GM10248 (cell line): ENCODE measurements around the gene TMIGD2.
"Not testable (repeated sequence)": the region's sequence is repeated elsewhere in the genome, so short reads cannot be mapped to it uniquely, and the experiment has no call there.

Source experiments
- CTCF ChIA-PET: fragments of 300-600 bp; sonication (Branson Sonifier 250); formaldehyde crosslinking; extraction: SDS; loops from one replicate; lab custom pipeline; 2021; ENCODE audit warnings: antibody characterized with exemption; lab: Yijun Ruan, JAX
- POLR2A ChIA-PET: fragments of 350-650 bp; sonication (Branson Sonifier 250); formaldehyde crosslinking; extraction: SDS; loops from one replicate; lab custom pipeline; 2020; ENCODE audit warnings: antibody characterized with exemption; lab: Yijun Ruan, JAX
- DNase-seq: peaks from one replicate; pipeline ENCODE4 v3.0.0; 2012; ENCODE audit errors: extremely low spot score
- CTCF ChIP-seq: IDR thresholded peaks from 2 replicates; pipeline ENCODE4 v1.5.1; 2012; ENCODE audit warnings: mild to moderate bottlenecking, low read depth; ENCODE audit errors: extremely low read depth, missing control alignments, control extremely low read depth

TMIGD2 gene

GRCh38 chr19:4260613-4261191 is 41.5 kb downstream of the TMIGD2 start:
- ChIA-PET POLR2A (interaction anchor here (0.6 kb wide), 1 partner anchor 25 kb away, joined by 3 read pairs; no protein-coding TSS in a partner anchor), CTCF (interaction anchor here (1.4 to 1.5 kb wide), 2 partner anchors 14 to 92 kb away, joined by 4 read pairs; partner anchors contain the start of gene YJU2)
- DNase-seq: no peak
- no peak for TF ChIP-seq CTCF

- ChIA-PET POLR2A (no interaction called here), CTCF (interaction anchor here (3.5 kb wide), 1 partner anchor 9 kb away, joined by 28 read pairs; no protein-coding TSS in a partner anchor)
- DNase-seq: no peak
- no peak for TF ChIP-seq CTCF
Measured at GRCh38 chr19:4258181-4258580, 44.0 kb downstream of the TMIGD2 start.

GRCh38 chr19:4257025-4257424 is 45.2 kb downstream of the TMIGD2 start:
- DNase-seq: no peak
- ChIA-PET CTCF (interaction anchor here (0.8 to 3.5 kb wide), 3 partner anchors 10 to 144 kb away, joined by 3 to 28 read pairs (median 6); partner anchors contain the start of gene SH3GL1), POLR2A (interaction anchor here (0.5 to 1.0 kb wide), 3 partner anchors 16 to 125 kb away, joined by 3 to 4 read pairs (median 3); no protein-coding TSS in a partner anchor)
- TF ChIP-seq CTCF: no peak

GRCh38 chr19:4256563-4256962 is 45.6 kb downstream of the TMIGD2 start:
- DNase-seq: no peak
- POLR2A ChIA-PET: interaction anchor here (0.5 to 1.0 kb wide), 2 partner anchors 15 to 126 kb away, joined by 3 to 4 read pairs; no protein-coding TSS in a partner anchor

GRCh38 chr19:4246767-4247593 is 55.2 kb downstream of the TMIGD2 start, which contains the start of gene YJU2:
TSS of gene YJU2 (plus strand) at chr19:4247080. CDS start at chr19:4247147, 67 bp downstream.
- ChIA-PET POLR2A (interaction anchor here (0.5 to 1.3 kb wide), 2 partner anchors 89 to 96 kb away, joined by 3 to 4 read pairs; no protein-coding TSS in a partner anchor), CTCF (interaction anchor here (0.7 to 1.2 kb wide), 5 partner anchors 9 to 278 kb away, joined by 3 to 15 read pairs (median 4); partner anchors contain the start of gene EBI3)
- DNase-seq: peak; percentile 100
- peak; percentile 58 for TF ChIP-seq CTCF

More at GRCh38 chr19:4256563-4256962, 45.6 kb downstream of the TMIGD2 start:
- CTCF ChIA-PET: interaction anchor here (1.8 to 3.5 kb wide), 2 partner anchors 10 to 65 kb away, joined by 6 to 28 read pairs; no protein-coding TSS in a partner anchor
- peak; percentile 9 for TF ChIP-seq CTCF

- DNase-seq, POLR2A ChIA-PET, CTCF ChIA-PET: not testable (repeated sequence)
Measured at GRCh38 chr19:4245938-4246337, 56.3 kb downstream of the TMIGD2 start.
